GM21423 (cell line): Measurements from ENCODE around the gene TCP1.
A peak's percentile ranks its signal among the peaks of the same experiment; 100 is the strongest.
"Not testable (repeated sequence)": the region's sequence is repeated elsewhere in the genome, so short reads cannot be mapped to it uniquely, and the experiment has no call there.

Source experiments
- ATAC-seq: cut with Tn5 transposase; IDR thresholded peaks from one replicate; pipeline ENCODE4 v1.9.1; 2021; ENCODE audit warnings: mild to moderate bottlenecking, moderate library complexity; ENCODE audit not compliant: unreplicated experiment

TCP1 gene

DNA sequence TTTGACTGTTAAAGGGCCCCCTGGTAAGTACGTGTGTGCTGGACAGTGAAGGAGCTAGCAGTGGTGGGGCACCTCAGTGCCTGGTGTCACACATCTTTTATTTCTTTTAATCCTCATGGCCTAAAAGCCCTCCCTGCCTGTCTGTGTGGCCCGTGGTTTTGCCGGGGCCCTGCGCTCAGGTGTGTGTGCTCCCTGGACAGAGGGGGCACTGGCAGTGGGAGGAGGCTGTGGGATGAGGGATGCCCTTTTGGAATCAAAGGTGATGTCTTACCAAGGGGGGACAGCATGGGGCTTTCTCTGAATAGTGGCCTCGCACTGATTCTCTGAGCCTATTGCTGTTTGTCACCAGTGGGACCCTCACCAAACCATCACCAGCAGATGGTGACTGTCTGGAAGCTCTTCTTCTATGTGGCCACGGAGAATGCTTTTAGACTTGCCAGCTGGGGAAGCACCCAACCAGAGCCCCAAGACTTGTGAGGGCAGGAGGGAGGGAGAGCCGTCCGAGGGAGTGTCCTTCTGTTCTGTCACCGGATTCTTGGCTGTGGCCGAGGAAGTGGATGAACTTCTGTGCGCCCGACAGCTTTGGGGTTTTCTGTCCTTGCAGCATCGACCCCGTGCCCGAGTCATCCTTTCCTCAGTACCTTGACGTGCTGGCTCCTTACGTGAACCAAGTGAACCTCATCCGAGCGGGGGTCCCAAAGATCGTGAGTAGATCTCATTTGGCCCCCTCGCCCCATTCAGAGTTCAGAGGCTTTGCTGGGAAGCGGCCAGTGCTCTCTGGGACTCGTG, 28.7 kb upstream of the TCP1 start:
- ATAC-seq: no peak

DNA sequence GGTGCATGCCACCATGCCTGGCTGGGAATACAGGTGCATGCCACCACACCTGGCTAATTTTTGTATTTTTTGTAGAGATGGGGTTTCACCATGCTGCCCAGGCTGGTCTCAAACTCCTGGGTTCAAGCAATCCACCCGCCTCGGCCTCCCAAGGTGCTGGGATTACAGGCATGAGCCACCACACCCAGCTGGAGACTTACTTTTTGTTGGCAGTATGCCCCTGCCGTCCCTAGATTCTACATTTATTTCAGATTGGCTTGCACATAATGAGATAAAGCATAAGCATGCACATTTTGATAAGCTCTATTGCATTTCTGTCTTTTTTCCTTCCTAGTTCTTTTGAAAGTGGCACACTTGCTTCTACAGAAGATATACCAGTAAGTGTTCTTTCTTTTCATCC, 27.4 kb upstream of the TCP1 start:
- not testable (repeated sequence) for ATAC-seq

DNA sequence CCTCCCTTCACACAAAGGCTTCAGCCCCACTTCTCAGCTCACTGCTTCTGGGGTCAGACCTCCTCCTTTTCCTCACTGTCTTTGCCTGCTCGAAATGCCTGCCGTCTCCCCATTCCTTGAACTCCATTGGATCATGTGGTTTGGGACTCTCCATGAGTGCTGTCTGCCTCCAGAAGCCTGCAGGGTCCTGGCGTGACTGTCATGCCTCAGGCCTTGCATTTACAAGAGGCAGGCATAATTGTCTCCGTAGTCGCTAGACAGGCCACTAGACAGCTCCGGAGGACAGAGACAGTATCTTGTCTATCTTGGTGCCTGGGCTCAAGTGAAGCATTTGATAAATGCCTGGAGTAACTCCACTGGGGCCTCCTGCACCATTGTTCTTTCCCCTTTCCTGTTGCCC, 26.0 kb upstream of the TCP1 start:
- ATAC-seq: no peak

DNA sequence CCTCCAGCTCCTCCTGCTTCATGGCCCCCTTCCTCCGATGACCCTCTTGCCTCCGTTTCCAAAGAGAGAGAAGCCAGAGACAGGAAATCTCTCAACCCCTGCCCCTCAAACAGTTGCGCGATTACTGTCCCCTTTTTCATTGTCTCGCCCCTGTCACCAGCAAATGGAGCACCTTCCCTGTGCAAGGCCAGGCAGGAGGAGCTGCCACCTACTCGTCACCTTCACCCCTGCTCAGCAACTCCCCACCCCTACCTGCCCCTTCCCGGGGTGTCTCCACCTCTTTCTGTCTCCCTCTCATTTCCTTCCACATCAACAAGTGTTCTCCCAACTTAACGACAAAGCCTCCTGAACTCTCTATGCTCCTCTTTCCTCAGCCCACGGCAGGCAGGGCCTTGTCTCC, 24.4 kb upstream of the TCP1 start:
- ATAC-seq: no peak

DNA sequence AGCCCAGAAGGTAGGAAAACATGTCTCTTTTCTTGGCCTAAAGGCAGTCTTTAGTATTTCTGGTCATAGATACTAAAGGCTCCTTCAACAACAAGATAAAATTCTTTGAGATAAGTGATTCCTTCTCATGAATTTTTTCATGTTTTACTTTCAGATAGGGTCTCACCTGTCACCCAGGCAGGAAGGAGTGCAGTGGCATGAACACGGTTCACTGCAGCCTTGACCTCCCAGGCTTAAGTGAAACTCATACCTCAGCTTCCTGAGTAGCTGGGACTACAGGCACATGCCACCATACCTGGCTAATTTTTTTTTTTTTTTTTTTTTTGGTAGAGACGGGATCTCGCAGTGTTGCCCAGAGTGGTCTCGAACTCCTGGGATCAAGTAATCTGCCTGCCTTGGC, 19.7 kb upstream of the TCP1 start:
- no peak for ATAC-seq

DNA sequence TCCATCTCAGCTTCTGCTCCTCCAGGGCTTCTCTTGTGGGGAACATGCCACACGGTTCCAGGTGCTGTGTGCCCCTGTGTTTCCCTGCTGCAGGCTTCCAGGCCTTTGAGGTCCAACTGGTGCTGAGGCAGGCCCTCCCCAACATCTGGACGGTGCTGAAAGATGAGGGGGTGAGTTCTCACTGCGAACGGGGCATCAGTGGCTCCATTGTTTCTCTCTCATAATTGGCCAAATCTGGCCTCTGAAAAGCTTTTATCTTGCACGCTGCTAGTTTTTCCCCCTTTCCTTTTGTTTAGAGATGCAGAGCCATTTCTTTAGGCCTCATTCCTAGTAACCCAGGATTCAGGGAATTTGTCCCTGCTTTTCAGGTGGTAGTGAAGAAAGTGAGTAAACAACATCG, 19.2 kb upstream of the TCP1 start:
- ATAC-seq: no peak

DNA sequence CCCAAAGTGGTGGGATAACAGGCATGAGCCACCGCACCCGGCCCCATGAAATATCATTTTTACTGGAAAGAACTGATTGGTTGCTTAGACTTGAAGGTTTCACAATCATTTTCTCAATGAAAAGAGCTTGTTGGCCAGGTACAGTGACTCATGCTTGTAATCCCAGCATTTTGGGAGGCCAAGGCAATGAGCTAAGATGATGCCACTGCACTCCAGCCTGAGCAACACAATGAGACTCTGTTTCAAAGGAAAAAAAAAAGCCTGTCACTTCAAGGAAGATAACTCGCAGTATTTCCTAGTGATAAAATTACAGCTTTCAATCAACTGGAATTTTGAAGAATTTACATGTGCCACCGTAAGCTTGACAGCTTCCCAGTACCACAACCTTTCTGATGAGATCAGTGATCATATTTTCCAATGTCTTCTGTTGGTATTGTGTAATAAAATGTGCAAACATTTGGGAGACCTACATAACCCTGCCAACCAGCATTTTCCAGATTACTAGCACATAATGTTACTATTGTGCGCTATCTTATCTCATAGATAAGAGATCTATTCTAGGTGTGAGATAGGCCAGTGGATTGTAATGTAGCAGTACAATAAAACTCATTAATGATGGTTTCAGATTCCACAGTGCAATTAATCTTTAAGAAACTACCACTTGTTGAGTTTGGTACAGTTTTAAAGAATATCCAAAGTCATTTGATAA, 17.9 kb upstream of the TCP1 start:
- no peak for ATAC-seq

DNA sequence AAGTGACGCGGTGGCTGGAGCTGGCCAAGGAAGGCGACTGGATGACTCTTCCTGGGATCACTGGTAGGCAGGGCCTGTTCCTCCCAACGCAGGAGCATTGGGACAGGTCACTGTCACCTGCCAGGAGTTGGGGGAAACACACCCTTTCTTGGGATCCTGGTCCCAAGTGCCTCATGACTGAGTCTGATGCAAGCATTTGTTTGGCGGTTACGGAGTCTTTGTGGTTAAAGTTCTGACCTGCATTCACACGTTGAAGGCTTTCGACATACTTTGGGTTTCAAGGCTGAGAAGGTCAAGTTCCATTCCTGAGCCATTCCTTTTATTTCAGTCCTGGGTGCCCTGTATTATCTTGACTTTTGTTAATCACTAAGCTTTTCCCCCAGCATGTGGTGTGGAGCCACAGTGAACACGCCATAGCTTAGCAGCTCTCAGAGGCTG, 16.6 kb upstream of the TCP1 start:
- no peak for ATAC-seq

DNA sequence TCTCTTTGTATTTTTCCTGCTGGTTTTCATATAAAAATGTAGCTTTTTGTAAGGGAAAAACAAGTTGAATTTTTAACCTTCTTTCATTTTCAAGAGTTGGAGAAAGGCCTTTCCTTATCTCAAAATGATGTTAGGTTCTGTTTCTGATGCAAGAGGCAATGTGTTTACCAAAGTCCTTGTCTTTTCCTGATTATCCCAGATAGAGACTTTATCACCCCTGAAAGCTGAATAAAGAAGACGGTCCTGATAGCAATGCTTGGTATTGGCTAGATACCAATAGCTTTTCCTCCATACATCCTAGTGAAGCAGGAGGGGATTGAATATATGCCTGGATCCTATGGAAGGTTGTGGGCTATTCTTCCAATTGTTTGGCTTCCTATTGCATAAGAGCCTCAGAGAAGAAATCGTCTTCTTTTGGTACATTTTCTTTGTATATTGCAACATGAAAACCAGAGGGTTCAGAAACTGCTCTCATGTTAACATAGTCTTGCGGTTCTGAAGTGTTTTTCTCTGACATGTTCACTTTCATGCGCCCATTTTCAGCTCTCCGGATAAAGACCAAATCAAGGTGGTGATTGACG, 16.1 kb upstream of the TCP1 start:
- ATAC-seq: no peak

DNA sequence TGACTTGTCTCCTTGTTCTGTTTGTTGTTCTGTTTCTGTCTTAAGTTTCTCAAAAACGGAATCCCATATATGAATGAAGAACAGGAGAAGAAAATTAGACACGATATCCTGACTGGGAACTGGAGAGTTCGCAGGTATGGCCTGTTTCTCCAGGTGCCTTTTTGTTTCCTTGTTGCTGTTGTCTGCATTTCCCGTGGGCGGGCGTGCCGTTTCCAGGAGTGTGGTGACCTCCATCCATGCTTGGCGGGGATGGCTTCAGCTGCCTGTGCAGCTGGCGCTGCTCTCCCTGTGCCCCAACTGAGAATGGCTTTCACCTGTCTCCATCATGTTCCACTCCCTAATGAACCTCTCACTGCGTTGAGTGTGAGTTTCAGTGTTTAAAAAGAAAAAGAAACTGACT, 15.1 kb upstream of the TCP1 start:
- no peak for ATAC-seq

DNA sequence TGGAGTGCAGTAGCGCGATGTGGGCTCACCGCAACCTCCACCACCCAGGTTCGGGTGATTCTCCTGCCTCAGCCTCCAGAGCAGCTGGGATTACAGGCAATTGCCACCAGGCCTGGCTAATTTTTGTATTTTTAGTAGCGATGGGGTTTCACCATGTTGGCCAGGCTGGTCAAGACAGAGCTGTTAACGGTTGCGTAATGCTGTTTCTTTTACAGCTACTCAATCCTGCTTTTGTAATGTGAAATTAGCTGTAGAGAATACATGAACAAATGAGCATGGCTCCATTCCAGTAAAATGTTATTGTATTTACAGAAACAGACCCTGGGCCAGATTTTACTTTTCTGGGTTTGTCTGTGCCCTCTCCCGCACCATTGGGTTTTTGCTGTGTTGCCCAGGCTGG, 12.5 kb upstream of the TCP1 start:
- no peak for ATAC-seq

DNA sequence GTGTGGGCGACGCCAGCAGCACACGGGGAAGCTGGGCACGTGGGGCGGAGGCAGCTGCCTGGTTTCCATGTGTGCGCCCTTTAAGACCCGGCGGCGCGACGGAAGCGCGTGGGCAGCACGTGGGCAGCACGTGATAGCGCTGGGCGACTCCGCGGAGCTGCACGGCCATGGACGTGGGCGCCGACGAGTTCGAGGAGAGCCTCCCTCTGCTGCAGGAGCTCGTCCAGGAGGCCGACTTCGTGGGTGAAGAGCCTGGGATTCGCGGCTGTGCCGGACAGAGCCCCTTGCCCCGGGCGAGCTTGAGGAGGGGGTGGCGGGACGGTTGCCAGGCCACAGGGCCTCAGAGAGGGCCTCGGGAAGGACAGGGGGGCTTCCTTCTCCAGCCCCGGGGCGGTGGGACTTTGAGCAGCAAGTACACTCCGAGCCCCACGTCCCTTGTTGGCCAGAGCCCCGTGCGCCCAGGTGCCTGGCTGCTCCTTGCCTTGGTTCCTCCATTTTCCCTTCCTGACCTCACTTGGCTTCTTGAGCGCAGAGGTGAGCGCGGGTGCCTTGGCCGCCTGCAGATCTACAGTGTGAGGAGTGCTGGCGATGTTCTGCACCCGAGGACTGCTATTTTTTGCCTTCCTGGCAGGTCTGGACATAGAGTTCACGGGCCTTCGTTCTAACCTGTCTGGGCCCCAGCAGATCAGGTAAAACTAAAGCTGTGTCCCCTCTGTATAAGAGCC, 10.9 kb upstream of the TCP1 start, which contains the start of gene PNLDC1:
Gene PNLDC1 (plus strand): TSS at position 136 of the 725 bp plus-strand sequence. CDS start 32 bp downstream, at position 168.
- ATAC-seq: no peak

DNA sequence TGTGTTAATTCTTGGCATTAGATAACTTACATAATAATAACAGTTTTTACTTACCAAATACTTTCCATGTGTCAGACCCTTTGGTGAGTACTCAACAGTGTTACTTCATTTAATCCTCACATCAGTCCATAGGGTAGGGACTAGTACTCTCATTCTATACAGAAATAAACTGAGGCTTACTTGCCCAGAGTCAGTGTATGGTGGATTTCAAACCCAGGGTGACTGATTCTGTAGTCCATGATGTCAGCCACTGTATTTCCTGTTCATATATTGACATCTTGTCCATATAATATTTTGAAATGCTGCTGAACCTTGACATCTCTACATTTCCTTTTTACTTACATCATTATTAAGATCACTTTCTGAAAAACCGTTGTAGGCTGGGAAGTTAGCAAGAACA, 8.2 kb upstream of the TCP1 start:
- ATAC-seq: no peak

DNA sequence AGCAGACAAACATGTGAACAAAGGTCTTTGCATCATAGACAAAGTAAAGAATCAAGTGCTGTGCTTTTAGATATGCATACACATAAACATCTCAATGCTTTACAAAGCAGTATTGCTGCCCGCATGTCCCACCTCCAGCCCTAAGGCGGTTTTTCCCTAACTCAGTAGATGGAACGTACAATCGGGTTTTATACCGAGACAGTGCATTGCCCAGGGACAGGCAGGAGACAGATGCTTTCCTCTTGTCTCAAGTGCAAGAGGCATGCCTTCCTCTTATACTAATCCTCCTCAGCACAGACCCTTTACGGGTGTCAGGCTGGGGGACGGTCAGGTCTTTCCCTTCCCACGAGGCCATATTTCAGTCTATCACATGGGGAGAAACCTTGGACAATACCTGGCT, 5.6 kb upstream of the TCP1 start:
- ATAC-seq: not testable (repeated sequence)

DNA sequence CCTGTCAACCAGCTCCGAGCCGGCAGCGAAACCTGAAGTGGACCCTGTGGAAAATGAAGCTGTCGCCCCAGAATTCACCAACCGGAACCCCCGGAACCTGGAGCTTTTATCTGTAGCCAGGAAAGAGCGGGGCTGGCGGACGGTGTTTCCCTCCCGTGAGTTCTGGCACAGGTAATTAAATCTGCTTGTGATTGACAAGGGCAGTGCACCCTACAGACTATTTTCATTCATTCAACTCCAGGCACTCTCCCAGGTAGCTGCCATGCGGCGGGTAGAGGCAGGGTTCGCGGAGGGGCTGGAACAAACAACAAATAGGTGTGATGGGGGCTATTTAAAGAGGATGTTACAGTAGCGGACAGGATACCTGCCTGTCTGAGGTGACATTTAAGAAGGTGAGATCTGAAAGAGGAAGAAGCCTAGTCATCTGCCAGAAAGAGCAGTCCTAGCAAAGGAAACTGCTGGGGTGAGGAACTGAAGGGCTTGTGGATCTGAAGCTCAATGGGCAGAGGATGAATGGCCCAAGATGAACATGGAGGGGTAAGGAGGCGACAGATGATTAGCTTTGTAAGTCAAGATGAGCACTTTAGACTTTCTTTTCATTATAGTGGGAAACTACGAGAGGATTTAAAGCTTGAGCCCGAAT, 1.7 kb upstream of the TCP1 start:
- ATAC-seq: no peak

DNA sequence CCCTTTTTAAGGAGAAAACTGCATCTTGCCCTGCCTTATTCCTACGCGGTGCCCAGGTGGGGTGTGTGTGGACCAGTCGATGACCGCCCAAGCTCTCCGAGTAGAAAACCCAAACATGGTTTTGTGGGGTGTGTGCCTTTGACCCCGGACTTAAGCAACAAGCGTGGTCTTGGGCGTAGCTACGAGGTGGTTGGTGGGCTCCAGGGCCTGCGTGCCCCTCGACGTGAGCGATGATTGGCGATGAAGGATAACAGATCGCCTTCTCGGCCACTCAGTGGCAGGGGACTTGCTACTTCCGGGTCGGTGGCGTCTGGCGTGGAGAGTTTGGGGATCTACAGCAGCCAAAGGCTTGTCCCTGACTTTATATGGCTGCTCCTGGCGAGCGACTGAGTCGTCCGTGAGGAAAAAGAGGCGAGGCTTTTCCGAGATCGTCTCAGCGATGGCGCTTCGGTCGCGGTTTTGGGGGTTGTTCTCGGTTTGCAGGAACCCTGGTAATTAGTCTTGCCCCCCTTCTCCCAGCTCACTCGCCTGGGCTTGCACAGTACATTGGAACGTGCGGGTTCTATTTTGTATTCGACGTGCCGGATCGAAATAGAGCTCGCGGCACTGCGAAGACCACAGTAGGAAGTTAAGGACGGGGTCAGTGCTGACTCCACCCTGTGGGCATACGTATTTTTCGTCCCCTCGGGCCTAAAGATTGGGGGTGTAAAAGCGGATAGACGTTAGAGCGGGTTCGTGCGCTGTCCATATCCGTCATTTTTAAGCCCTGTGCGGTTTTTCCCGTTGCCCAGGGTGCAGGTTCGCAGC, 950 bp upstream of the TCP1 start, which contains the start of gene MRPL18:
Gene MRPL18 (plus strand): TSS at position 319 of the 807 bp plus-strand sequence. CDS start 121 bp downstream, at position 440.
- peak; percentile 79 for ATAC-seq

DNA sequence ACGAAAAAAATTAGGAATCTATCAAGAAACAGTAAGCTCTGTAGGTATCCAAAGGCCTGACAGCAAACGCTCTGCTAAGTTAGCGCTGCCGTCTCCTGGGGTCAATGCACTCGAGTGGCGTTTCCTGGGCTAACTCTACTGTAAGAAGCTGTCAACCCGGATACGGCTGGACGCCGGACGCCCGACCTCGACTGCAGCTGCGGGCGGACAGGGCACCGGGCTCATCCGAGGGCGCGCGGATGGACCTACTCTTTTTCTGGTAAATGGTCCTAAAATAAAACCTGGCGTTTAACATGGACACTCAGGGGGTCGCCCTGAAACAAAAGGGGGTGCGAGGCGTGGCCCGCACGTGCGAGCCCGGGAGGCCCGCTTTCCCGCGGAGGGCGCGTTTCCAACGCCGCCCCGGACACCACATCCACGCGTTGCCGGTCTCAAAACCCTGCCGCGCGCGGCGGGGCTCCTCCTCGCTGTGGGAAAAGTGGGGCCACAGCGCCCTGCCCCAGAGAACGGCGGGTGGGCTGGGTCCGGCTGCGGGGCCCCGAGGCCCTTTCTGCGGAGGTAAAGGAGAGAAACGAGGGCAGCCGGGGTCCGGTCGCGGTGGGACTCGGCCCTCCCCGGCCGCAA, 537 bp downstream of the TCP1 start:
- ATAC-seq: peak; percentile 19

DNA sequence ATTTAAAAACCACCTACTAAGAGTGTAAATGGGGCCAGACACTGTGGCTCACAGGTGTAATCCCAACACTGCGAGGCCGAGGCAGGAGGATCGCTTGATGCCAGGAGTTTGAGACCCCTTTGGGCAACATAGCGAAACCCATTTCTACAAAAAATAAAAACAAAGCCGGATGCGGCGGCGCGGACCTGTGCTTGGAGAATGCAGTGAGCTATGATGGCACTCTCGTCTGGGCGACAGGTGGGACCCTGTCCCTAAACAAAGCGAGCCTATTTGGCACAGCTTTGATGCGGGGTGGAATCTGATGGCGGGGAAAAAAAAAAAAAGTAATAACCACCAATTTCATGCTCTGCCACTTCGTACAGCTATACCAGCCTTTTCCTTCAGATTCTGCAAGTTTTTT, 1.1 kb downstream of the TCP1 start:
- ATAC-seq: no peak

DNA sequence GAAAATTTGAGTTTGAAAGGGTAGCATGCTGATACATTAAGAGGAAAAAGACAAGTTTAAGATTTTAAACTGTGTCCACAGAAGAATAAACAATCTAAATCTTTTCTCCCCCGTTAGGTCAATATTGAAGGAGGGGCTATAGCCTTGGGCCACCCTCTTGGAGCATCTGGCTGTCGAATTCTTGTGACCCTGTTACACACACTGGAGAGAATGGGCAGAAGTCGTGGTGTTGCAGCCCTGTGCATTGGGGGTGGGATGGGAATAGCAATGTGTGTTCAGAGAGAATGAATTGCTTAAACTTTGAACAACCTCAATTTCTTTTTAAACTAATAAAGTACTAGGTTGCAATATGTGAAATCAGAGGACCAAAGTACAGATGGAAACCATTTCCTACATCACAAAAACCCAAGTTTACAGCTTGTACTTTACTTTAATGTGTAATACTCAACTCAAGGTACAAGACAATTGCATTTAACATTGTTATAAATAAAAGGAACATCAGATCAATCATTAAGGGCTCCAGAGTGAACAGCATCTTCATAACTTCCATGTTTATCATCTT, 10.8 kb downstream of the TCP1 start:
- no peak for ATAC-seq
